EH (cell line): ENCODE results near the gene ARPC4.
"Not testable (repeated sequence)": the region's sequence is repeated elsewhere in the genome, so short reads cannot be mapped to it uniquely, and the experiment has no call there.

Source experiments
- DNase-seq: peaks from one replicate; pipeline ENCODE4 v3.0.0-alpha.2; 2015; ENCODE audit warnings: low read depth

The ARPC4 gene

GRCh38 chr3:9825451-9826040 lies 32.7 kb downstream of the ARPC4 start:
- DNase-seq, result no peak

GRCh38 chr3:9826815-9827573 lies 34.1 kb downstream of the ARPC4 start:
- DNase-seq, result peak; percentile 46

DNA sequence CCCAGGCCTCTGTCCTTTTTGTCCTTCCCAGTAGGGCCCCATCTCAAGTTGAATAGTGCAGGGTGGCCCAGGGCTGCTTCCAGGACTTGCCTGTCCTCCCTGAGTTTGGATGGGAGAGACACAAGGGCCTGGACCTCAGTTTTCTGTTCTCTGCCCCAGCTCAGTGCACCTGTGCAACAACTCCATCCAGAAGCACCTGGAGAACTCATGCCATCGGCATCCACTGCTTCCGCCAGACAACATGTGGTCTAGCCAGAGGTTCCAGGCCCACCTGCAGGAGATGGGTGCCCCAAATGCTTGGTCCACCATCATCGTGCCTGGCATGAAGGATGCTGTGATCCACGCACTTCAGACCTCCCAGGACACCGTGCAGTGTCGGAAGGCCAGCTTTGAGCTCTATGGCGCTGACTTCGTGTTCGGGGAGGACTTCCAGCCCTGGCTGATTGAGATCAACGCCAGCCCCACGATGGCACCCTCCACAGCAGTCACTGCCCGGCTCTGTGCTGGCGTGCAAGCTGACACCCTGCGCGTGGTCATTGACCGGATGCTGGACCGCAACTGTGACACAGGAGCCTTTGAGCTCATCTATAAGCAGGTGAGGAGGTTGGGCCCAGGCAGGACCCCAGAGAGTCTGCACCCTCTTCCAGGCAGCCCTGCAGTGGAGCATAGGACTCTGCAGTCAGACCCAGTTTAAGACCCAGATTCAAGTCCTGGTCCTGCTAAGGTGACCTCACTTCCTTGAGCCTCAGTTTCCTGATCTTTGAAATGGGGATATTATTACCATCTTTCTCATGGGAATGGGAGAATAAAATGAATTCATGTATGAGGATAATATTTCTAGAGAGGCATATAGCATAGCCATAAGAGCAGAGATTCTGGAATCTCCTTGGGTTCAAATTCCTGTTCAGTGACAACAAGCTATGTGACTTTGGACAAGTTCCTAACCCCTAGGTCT lies 36.2 kb downstream of the ARPC4 start:
- no peak for DNase-seq

DNA sequence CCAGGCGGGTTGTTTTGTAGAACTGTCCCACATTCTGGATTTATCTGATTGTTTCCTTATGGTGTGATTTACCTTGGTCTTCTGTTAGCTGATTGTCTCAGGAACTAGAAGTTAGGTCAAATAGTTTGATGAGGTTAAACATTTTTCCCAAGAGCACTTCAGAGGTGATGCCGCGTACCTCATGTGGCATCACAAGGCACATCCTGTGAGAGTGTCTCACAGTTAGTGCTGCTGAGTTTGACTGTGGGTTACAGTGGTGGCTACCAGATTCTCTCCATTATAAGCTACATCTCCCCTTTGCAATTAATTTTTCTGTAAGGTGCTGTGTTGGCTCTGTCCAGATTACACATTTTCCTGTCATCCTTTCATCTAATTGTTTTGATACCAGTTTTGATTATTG lies 38.4 kb downstream of the ARPC4 start:
- no peak for DNase-seq

- no peak for DNase-seq
Observed at GRCh38 chr3:9833078-9833477, 40.2 kb downstream of the ARPC4 start.

- no peak for DNase-seq
Observed at GRCh38 chr3:9834520-9835380, 41.9 kb downstream of the ARPC4 start.

- no peak for DNase-seq
Observed at GRCh38 chr3:9837701-9838582, 45.1 kb downstream of the ARPC4 start.

DNA sequence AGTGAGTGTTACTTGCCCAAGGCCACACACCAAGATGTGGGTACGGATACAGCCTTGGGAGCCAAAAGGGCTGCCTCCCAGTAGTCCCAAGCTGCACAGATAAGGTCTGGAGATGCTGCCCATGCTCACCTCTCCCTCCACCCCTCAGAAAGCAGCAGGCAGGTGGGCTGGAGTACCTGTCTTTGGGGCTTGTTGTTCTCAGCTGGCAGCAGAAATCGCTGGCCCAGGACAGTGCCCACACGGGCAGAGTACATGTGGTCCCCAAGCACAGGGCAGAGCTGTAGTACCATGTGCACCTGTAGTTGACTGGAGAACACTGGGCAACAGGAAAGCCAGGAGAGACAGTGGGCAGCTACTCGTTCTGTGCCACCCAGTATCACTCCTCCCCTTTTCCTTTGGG lies 46.0 kb downstream of the ARPC4 start:
- DNase-seq, result no peak

GRCh38 chr3:9841015-9841414 lies 48.1 kb downstream of the ARPC4 start:
- DNase-seq, result no peak

- peak; percentile 95 for DNase-seq
Observed at GRCh38 chr3:9843715-9844438, 51.0 kb downstream of the ARPC4 start, which contains the start of gene RPUSD3. TSS of gene RPUSD3 (minus strand) at chr3:9844008. CDS start at chr3:9843990, 18 bp downstream.

- no peak for DNase-seq
Observed at GRCh38 chr3:9846231-9846630, 53.3 kb downstream of the ARPC4 start.

- no peak for DNase-seq
Observed at GRCh38 chr3:9846931-9847488, 54.1 kb downstream of the ARPC4 start.

GRCh38 chr3:9847870-9848269 lies 55.0 kb downstream of the ARPC4 start:
- DNase-seq, result not testable (repeated sequence)

DNA sequence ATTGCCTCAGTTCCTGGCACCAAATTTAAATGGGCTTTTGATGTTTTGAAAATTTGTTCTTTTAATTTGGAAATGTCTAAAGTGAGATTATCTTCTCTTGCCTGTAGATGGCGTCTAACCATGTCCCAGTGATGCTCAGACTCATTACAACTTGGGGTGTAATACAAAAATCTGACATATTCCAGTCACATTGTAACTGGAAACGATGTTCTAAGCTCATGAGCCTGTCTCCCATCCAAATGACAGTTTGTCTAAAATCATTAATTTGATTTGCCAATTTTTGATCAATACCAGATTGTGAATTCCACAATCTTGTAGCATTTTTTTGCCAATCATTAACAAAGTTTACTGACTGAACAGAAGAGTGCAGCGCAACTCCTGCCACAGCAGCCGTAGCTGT lies 56.0 kb downstream of the ARPC4 start:
- DNase-seq, result peak; percentile 42

DNA sequence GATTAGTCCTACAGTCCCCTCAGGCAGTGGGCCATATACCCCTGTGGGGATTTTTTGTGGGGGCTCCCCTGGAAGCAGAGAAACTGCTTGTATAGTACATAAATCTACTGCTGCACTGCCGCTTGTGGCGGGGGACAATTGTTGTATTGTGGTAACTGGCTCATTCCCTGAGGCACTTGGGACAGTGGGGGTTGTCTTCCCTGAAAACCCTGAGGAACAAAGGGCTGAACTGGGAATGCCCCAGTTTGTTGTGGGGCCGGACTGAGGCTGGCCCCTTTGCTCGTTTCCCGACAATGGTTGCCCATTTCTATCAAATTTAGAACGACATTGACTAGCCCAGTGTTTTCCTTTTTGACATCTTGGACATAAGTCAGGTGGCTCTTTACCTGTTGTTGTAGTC lies 58.5 kb downstream of the ARPC4 start:
- not testable (repeated sequence) for DNase-seq

DNA sequence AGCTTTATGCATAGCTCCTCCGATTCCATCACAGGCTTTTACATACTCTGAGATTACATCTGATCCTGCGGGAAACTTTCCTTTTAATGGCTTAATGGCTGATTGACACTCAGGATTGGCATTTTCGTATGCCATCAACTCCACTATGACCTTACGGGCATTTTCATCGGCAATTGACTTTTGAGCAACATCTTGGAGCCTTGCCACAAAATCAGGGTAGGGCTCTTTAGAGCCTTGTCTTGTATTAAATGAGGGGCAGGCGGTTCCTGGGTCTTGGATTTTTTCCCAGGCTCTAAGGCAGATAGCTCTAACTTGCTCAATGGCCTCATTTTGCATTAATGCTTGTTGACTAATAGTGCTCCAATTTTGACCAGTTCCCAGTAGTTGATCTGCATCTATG lies 59.0 kb downstream of the ARPC4 start:
- DNase-seq, result not testable (repeated sequence)

GRCh38 chr3:9852528-9852927 lies 59.6 kb downstream of the ARPC4 start:
- DNase-seq, result no peak

- DNase-seq, result not testable (repeated sequence)
Observed at GRCh38 chr3:9854291-9854940, 61.5 kb downstream of the ARPC4 start.

DNA sequence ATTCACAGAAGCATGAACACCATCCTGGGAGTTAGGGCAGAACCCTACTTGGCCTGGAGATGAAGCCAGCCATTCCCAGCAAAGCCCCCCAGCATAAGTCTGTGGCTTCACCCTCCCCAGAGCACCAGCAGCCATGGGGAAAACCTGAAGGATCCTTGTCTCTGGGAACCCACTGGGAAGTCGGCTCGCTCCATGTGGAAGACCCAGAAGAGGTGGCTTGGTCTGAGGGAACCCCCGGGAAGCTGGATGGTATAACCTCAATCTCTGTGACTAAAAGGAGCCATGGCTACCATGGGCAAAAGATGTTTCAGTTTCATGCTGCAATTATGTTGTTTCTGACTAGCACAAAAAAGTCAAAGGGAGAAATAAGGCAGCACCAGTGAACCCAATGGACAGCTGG lies 62.7 kb downstream of the ARPC4 start:
- no peak for DNase-seq
